Measurements from ENCODE around the gene SRBD1. TPM values are rescaled to one million over a fixed set of nuclear protein-coding genes. Genes with fewer than 3 reads are reported as not detected.

The SRBD1 gene
- polyA plus RNA-seq, 2 of the 4 experiments (the other 2 are of a cell fraction), result 11.0 to 13.7 TPM

DNA sequence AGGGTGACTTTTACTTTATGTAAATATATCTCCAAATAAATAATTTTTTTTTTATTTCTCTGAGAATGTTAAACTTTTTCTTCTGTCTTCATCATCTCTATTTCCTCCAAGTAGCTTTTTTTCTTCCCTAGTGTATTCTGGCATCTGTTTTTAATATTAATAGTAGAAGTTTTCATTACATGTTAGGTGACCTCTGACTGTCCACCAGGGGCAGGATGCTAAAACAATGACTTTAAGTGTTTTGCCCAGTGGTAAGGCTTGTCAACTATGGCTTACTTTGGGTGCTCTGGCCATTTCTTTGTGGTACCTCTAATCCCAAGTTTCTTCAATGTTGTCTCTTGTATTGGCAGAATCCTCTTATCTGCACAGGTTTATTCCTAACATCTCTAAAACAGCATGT, 127.1 kb downstream of the SRBD1 start:
- CTCF ChIA-PET, result interaction anchor here (1.0 to 1.9 kb wide), 4 partner anchors 11 to 502 kb away, joined by 3 to 7 read pairs (median 4); no protein-coding TSS in a partner anchor
- POLR2A ChIA-PET, result no interaction called here
- FAIRE-seq (no peak), DNase-seq (ENCODE audit: low read depth in 1 of 2, low spot score in 1 of 2) (peak; percentile 19 to 24), ATAC-seq (peak; percentile 68 to 82; a peak in 4 of 6 replicates)
- Histone ChIP-seq H3K27ac (no peak overlapping the region), H3K4me3 (no peak overlapping the region), H3K9me3 (no peaks in the 10 kb centered on the region), H3K4me2 (no peak overlapping the region), H3K4me1 (no peaks in the 10 kb centered on the region)
- TF ChIP-seq, protein P1, sequence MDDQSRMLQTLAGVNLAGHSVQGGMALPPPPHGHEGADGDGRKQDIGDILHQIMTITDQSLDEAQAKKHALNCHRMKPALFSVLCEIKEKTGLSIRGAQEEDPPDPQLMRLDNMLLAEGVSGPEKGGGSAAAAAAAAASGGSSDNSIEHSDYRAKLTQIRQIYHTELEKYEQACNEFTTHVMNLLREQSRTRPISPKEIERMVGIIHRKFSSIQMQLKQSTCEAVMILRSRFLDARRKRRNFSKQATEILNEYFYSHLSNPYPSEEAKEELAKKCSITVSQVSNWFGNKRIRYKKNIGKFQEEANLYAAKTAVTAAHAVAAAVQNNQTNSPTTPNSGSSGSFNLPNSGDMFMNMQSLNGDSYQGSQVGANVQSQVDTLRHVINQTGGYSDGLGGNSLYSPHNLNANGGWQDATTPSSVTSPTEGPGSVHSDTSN (IDR thresholded peaks at IDR 0.05), result no peak
- TF ChIP-seq, protein P2, sequence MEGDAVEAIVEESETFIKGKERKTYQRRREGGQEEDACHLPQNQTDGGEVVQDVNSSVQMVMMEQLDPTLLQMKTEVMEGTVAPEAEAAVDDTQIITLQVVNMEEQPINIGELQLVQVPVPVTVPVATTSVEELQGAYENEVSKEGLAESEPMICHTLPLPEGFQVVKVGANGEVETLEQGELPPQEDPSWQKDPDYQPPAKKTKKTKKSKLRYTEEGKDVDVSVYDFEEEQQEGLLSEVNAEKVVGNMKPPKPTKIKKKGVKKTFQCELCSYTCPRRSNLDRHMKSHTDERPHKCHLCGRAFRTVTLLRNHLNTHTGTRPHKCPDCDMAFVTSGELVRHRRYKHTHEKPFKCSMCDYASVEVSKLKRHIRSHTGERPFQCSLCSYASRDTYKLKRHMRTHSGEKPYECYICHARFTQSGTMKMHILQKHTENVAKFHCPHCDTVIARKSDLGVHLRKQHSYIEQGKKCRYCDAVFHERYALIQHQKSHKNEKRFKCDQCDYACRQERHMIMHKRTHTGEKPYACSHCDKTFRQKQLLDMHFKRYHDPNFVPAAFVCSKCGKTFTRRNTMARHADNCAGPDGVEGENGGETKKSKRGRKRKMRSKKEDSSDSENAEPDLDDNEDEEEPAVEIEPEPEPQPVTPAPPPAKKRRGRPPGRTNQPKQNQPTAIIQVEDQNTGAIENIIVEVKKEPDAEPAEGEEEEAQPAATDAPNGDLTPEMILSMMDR (IDR thresholded peaks at IDR 0.05), result peak; percentile 30; the same call in 2 of the 3 replicates

DNA sequence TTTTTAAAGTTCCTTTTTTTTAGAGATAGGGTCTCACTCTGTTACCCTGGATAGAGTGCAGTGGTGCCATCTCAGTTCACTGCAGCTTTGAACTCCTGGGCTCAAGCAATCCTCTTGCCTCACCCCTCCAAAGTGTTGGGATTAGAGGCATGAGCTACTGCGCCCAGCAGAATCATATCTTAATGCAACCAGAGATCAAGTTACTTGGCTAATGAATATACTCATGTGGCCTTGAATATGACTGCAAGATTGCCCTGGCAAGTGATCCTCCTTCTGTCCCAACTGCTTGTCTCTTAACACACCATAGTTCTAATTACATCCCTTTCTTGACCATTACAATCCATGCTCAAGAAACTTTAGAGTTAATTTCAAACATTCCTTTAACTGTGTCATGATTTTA, 133.5 kb downstream of the SRBD1 start:
- ATAC-seq (no peak), DNase-seq (ENCODE audit: low read depth in 1 of 2, low spot score in 1 of 2) (no peak), FAIRE-seq (no peak)
- ChIA-PET POLR2A (no interaction called here), CTCF (interaction anchor here (1.4 to 2.2 kb wide), 3 partner anchors 12 to 496 kb away, joined by 4 to 8 read pairs (median 5); no protein-coding TSS in a partner anchor)
- Histone ChIP-seq H3K4me2 (no peak overlapping the region), H3K27ac (no peak overlapping the region), H3K4me3 (no peak overlapping the region), H3K9me3 (no peaks in the 10 kb centered on the region), H3K4me1 (no peaks in the 10 kb centered on the region)
- 100% methylated on average over 1 of the region's 1 CpG for WGBS (ENCODE audit: missing lambda C conversion rate)
- TF ChIP-seq ZNF302 (CRISPR knock-in tag; IDR thresholded peaks at IDR 0.05) (no peak), NPAS2 (CRISPR knock-in tag; IDR thresholded peaks at IDR 0.05; ENCODE audit: borderline replicate concordance) (no peak), ZC3H11A (IDR thresholded peaks at IDR 0.05) (no peak), TP53 (CRISPR knock-in tag; IDR thresholded peaks at IDR 0.05) (no peak), EHF (CRISPR knock-in tag; IDR thresholded peaks at IDR 0.05) (no peak)

DNA sequence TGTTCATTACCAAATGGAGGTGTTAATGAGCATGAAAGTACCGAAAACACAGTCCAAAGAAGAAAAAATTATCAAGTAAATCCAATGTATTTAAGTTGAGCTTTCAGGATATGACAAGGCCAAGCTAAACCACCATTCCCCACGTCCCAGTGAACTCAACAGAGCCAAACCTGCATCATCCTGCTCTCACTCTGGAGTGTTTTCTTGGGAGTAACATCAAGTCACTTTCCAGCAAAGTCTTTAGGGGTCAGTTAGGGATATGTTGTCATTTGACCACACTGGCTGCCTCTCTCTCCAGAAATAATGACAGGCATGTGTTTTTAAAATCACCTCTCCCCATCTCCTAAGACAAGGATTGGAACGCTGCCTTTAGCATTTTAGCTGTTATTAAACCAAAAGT, 140.5 kb downstream of the SRBD1 start:
- peaks cover 20% of the 10 kb centered on the region for H3K4me1 ChIP-seq
- WGBS (ENCODE audit: missing lambda C conversion rate), result 91% methylated on average over 3 of the region's 3 CpGs
- peak overlapping the region; percentile 29; the same call in 1 of the 3 replicates for H3K4me2 ChIP-seq
- H3K4me3 ChIP-seq, result no peak overlapping the region
- no peak for FAIRE-seq
- ATAC-seq, result no peak
- TF ChIP-seq, protein P3, sequence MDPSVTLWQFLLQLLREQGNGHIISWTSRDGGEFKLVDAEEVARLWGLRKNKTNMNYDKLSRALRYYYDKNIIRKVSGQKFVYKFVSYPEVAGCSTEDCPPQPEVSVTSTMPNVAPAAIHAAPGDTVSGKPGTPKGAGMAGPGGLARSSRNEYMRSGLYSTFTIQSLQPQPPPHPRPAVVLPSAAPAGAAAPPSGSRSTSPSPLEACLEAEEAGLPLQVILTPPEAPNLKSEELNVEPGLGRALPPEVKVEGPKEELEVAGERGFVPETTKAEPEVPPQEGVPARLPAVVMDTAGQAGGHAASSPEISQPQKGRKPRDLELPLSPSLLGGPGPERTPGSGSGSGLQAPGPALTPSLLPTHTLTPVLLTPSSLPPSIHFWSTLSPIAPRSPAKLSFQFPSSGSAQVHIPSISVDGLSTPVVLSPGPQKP (IDR thresholded peaks at IDR 0.05; ENCODE audit: low read depth, low read length), result no peak
- no peak for TF ChIP-seq EHMT2 (IDR thresholded peaks at IDR 0.05; ENCODE audit: low read depth)
- TF ChIP-seq, protein P4, sequence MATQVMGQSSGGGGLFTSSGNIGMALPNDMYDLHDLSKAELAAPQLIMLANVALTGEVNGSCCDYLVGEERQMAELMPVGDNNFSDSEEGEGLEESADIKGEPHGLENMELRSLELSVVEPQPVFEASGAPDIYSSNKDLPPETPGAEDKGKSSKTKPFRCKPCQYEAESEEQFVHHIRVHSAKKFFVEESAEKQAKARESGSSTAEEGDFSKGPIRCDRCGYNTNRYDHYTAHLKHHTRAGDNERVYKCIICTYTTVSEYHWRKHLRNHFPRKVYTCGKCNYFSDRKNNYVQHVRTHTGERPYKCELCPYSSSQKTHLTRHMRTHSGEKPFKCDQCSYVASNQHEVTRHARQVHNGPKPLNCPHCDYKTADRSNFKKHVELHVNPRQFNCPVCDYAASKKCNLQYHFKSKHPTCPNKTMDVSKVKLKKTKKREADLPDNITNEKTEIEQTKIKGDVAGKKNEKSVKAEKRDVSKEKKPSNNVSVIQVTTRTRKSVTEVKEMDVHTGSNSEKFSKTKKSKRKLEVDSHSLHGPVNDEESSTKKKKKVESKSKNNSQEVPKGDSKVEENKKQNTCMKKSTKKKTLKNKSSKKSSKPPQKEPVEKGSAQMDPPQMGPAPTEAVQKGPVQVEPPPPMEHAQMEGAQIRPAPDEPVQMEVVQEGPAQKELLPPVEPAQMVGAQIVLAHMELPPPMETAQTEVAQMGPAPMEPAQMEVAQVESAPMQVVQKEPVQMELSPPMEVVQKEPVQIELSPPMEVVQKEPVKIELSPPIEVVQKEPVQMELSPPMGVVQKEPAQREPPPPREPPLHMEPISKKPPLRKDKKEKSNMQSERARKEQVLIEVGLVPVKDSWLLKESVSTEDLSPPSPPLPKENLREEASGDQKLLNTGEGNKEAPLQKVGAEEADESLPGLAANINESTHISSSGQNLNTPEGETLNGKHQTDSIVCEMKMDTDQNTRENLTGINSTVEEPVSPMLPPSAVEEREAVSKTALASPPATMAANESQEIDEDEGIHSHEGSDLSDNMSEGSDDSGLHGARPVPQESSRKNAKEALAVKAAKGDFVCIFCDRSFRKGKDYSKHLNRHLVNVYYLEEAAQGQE (IDR thresholded peaks at IDR 0.05), result no peak
- TF ChIP-seq FOSB (CRISPR knock-in tag; IDR thresholded peaks at IDR 0.05), result no peak
- TF ChIP-seq, protein P5, sequence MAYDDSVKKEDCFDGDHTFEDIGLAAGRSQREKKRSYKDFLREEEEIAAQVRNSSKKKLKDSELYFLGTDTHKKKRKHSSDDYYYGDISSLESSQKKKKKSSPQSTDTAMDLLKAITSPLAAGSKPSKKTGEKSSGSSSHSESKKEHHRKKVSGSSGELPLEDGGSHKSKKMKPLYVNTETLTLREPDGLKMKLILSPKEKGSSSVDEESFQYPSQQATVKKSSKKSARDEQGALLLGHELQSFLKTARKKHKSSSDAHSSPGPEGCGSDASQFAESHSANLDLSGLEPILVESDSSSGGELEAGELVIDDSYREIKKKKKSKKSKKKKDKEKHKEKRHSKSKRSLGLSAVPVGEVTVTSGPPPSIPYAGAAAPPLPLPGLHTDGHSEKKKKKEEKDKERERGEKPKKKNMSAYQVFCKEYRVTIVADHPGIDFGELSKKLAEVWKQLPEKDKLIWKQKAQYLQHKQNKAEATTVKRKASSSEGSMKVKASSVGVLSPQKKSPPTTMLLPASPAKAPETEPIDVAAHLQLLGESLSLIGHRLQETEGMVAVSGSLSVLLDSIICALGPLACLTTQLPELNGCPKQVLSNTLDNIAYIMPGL (CRISPR knock-in tag; IDR thresholded peaks at IDR 0.05; ENCODE audit: borderline replicate concordance), result no peak
- no peak for TF ChIP-seq CBX8 (IDR thresholded peaks at IDR 0.05)
- POLR2A ChIA-PET, result no interaction called here
- no peak for DNase-seq (ENCODE audit: low read depth in 1 of 2, low spot score in 1 of 2)
- H3K9me3 ChIP-seq, result no peaks in the 10 kb centered on the region
- CTCF ChIA-PET, result interaction anchor here (0.9 kb wide), 1 partner anchor 486 kb away, joined by 3 read pairs; no protein-coding TSS in a partner anchor
- 0 out of 6 replicates have a peak overlapping the region, but pooled peaks of 1 of the 2 experiments have one; percentile 23 for H3K27ac ChIP-seq
